OCI-LY1 (cell line): ENCODE results near the gene INPP5J.

Experiments used
- H2AFZ ChIP-seq: fragments of 200-600 bp; sonication (generic), shearing (Covaris generic); 2 replicates; pipeline ENCODE4 v1.6.0; 2014; ENCODE audit warnings: antibody characterized with exemption, mild to moderate bottlenecking, low read length
- H3F3A ChIP-seq: fragments of 200-600 bp; sonication (generic), shearing (Covaris generic); 2 replicates; pipeline ENCODE4 v1.6.0; 2014; ENCODE audit warnings: mild to moderate bottlenecking, antibody characterized with exemption, low read length, moderate library complexity; ENCODE audit not compliant: insufficient read depth
- H3K27ac ChIP-seq: fragments of 200-600 bp; sonication (generic); 2 replicates; pipeline ENCODE4 v1.5.1; 2014; ENCODE audit warnings: low read length, mixed run types, mild to moderate bottlenecking, low read depth; ENCODE audit not compliant: poor library complexity, severe bottlenecking
- H3K27me3 ChIP-seq: fragments of 200-600 bp; sonication (generic); 2 replicates; pipeline ENCODE4 v1.6.0; 2014; ENCODE audit warnings: antibody characterized with exemption, mild to moderate bottlenecking, low read length, moderate library complexity; ENCODE audit not compliant: insufficient read depth
- H3K36me3 ChIP-seq: fragments of 200-600 bp; sonication (generic); 2 replicates; pipeline ENCODE4 v1.6.1; 2014; ENCODE audit warnings: mild to moderate bottlenecking, antibody characterized with exemption, low read length, moderate library complexity, mixed read lengths; ENCODE audit not compliant: insufficient read depth
- H3K4me1 ChIP-seq: fragments of 200-600 bp; sonication (generic); 2 replicates; pipeline ENCODE4 v1.5.1; 2014; ENCODE audit warnings: mild to moderate bottlenecking, low read length, moderate library complexity; ENCODE audit not compliant: insufficient read depth, severe bottlenecking
- H3K4me2 ChIP-seq: fragments of 200-600 bp; sonication (generic), shearing (Covaris generic); 2 replicates; pipeline ENCODE4 v1.6.1; 2014; ENCODE audit warnings: low read length
- H3K4me3 ChIP-seq: fragments of 200-600 bp; sonication (generic); 2 replicates; pipeline ENCODE4 v1.5.1; 2014; ENCODE audit warnings: low read length, low read depth, mild to moderate bottlenecking, mixed read lengths; ENCODE audit not compliant: poor library complexity, severe bottlenecking
- H3K79me2 ChIP-seq: fragments of 200-600 bp; shearing (Covaris generic); 2 replicates; pipeline ENCODE4 v1.6.1; 2016; ENCODE audit warnings: mixed run types, low read length, mixed read lengths; ENCODE audit not compliant: insufficient read depth
- H3K9ac ChIP-seq: fragments of 200-600 bp; sonication (generic), shearing (Covaris generic); 2 replicates; pipeline ENCODE4 v1.6.1; 2014; ENCODE audit warnings: mild to moderate bottlenecking, low read length, mixed read lengths
- H3K9me2 ChIP-seq: fragments of 200-600 bp; sonication (generic), shearing (Covaris generic); 2 replicates; pipeline ENCODE4 v1.6.1; 2014; ENCODE audit warnings: low read depth, mild to moderate bottlenecking, low read length, mixed read lengths
- H3K9me3 ChIP-seq: fragments of 200-600 bp; shearing (Covaris generic); 2 replicates; pipeline ENCODE4 v1.6.1; 2014; ENCODE audit warnings: low read length, mixed read lengths
- H4K20me1 ChIP-seq: fragments of 200-600 bp; sonication (generic), shearing (Covaris generic); 2 replicates; pipeline ENCODE4 v1.6.0; 2016; ENCODE audit warnings: mild to moderate bottlenecking, low read length; ENCODE audit not compliant: insufficient read depth
- CTCF ChIP-seq: fragments of 200-600 bp; sonication (generic), shearing (Covaris generic); IDR thresholded peaks from 2 replicates; pipeline ENCODE4 v1.5.1; 2017; ENCODE audit warnings: mild to moderate bottlenecking, antibody characterized with exemption, low read length, moderate library complexity, mixed read lengths
- EZH2 ChIP-seq: fragments of 200-600 bp; sonication (generic), shearing (Covaris generic); IDR thresholded peaks from 2 replicates; pipeline ENCODE4 v1.8.0; 2017; ENCODE audit warnings: borderline replicate concordance, mixed run types, mild to moderate bottlenecking, antibody characterized with exemption, low read length, moderate library complexity, mixed read lengths

The INPP5J gene

GRCh38 chr22:31099841-31100761, 22.7 kb upstream of the INPP5J start:
- Histone ChIP-seq H3K4me3 (no peak overlapping the region), H3K27me3 (no peaks in the 10 kb centered on the region), H3K9ac (no peak overlapping the region), H3K27ac (no peak overlapping the region), H3K36me3 (no peaks in the 10 kb centered on the region), H3K4me1 (no peaks in the 10 kb centered on the region), H2AFZ (no peak overlapping the region), H4K20me1 (no peaks in the 10 kb centered on the region), H3K79me2 (no peaks in the 10 kb centered on the region), H3K4me2 (no peak overlapping the region), H3K9me3 (no peaks in the 10 kb centered on the region), H3F3A (no peaks in the 10 kb centered on the region), H3K9me2 (no peaks in the 10 kb centered on the region)
- TF ChIP-seq CTCF, result no peak
- TF ChIP-seq EZH2, result no peak

- no peak overlapping the region for H2AFZ ChIP-seq
- no peaks in the 10 kb centered on the region for H3F3A ChIP-seq
- no peaks in the 10 kb centered on the region for H3K9me2 ChIP-seq
- H3K27me3 ChIP-seq, result 0 out of 2 replicates have a peak, but pooled peaks cover 1% of the 10 kb centered on the region
- no peak overlapping the region for H3K27ac ChIP-seq
- H3K9ac ChIP-seq, result no peak overlapping the region
- H3K4me3 ChIP-seq, result no peak overlapping the region
- no peak for TF ChIP-seq EZH2
- no peak for TF ChIP-seq CTCF
- no peaks in the 10 kb centered on the region for H3K79me2 ChIP-seq
- H3K4me1 ChIP-seq, result no peaks in the 10 kb centered on the region
- H3K4me2 ChIP-seq, result no peak overlapping the region
- no peaks in the 10 kb centered on the region for H3K9me3 ChIP-seq
- no peaks in the 10 kb centered on the region for H3K36me3 ChIP-seq
- no peaks in the 10 kb centered on the region for H4K20me1 ChIP-seq
These were observed 21.8 kb upstream of the INPP5J start for GRCh38 chr22:31100762-31101525.

GRCh38 chr22:31102441-31103081, 20.2 kb upstream of the INPP5J start:
- no peaks in the 10 kb centered on the region for H3K36me3 ChIP-seq
- H3K4me2 ChIP-seq, result no peak overlapping the region
- H4K20me1 ChIP-seq, result no peaks in the 10 kb centered on the region
- H3K9me3 ChIP-seq, result no peaks in the 10 kb centered on the region
- H3K27ac ChIP-seq, result no peak overlapping the region
- peaks cover 5% of the 10 kb centered on the region for H3K4me1 ChIP-seq
- H2AFZ ChIP-seq, result no peak overlapping the region
- no peaks in the 10 kb centered on the region for H3K9me2 ChIP-seq
- peaks cover 7% of the 10 kb centered on the region; the same call in 1 of the 2 replicates for H3K27me3 ChIP-seq
- H3F3A ChIP-seq, result no peaks in the 10 kb centered on the region
- no peaks in the 10 kb centered on the region for H3K79me2 ChIP-seq
- no peak overlapping the region for H3K4me3 ChIP-seq
- TF ChIP-seq EZH2 (no peak), CTCF (no peak)
- no peak overlapping the region for H3K9ac ChIP-seq
